ENCODE results near the gene DENND5A.
A peak's percentile ranks its signal among the peaks of the same experiment; 100 is the strongest.

The DENND5A gene

DNA sequence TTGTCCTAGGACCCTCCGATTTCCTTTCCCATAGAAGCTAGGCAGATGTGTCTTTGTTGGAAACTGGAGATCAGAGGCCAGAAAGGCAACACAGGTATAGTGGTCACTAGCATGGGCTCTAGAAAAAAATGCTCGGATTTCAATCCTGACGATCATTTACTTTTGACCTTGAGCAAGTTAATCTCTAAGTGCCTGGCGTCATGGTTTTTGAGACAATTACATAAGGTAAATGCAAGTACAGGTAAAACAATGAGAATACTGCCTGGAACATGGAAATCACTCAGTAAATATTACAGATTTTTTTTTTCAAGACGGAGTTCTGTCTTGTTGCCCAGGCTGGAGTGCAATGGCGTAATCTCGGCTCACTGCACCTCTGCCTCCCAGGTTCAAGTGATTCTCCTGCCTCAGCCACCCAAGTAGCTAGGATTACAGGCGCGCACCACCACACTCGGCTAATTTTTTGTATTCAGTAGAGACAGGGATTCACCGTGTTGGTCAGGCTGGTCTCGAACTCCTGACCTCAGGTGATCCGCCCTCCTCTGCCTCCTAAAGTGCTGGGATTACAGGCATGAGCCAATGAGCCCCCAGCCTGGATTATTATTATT is 1.1 kb upstream of the DENND5A start:
- TF ChIP-seq, protein P1, sequence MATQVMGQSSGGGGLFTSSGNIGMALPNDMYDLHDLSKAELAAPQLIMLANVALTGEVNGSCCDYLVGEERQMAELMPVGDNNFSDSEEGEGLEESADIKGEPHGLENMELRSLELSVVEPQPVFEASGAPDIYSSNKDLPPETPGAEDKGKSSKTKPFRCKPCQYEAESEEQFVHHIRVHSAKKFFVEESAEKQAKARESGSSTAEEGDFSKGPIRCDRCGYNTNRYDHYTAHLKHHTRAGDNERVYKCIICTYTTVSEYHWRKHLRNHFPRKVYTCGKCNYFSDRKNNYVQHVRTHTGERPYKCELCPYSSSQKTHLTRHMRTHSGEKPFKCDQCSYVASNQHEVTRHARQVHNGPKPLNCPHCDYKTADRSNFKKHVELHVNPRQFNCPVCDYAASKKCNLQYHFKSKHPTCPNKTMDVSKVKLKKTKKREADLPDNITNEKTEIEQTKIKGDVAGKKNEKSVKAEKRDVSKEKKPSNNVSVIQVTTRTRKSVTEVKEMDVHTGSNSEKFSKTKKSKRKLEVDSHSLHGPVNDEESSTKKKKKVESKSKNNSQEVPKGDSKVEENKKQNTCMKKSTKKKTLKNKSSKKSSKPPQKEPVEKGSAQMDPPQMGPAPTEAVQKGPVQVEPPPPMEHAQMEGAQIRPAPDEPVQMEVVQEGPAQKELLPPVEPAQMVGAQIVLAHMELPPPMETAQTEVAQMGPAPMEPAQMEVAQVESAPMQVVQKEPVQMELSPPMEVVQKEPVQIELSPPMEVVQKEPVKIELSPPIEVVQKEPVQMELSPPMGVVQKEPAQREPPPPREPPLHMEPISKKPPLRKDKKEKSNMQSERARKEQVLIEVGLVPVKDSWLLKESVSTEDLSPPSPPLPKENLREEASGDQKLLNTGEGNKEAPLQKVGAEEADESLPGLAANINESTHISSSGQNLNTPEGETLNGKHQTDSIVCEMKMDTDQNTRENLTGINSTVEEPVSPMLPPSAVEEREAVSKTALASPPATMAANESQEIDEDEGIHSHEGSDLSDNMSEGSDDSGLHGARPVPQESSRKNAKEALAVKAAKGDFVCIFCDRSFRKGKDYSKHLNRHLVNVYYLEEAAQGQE (IDR thresholded peaks at IDR 0.05; ENCODE audit: insufficient read depth in 1 of 2, low read depth in 2 of 2, low read length in 2 of 2): no peak
- no peak for TF ChIP-seq SIN3A (IDR thresholded peaks at IDR 0.05; ENCODE audit: borderline replicate concordance, insufficient read depth, low read length)
- no peak for TF ChIP-seq FOXP2 (optimal IDR thresholded peaks at IDR 0.05; ENCODE audit: borderline replicate concordance, extremely low read depth, extremely low read length, insufficient read depth)
- no peak for TF ChIP-seq TAF1 (IDR thresholded peaks at IDR 0.05; ENCODE audit: borderline replicate concordance, insufficient read depth, low read length)
- no peak for TF ChIP-seq POLR2AphosphoS5 (IDR thresholded peaks at IDR 0.05; ENCODE audit: low read depth, low read length)

GRCh38 chr11:9264316-9265210 is 587 bp downstream of the DENND5A start:
- TF ChIP-seq TAF1 (IDR thresholded peaks at IDR 0.05; ENCODE audit: borderline replicate concordance, insufficient read depth, low read length) (no peak), POLR2AphosphoS5 (IDR thresholded peaks at IDR 0.05; ENCODE audit: low read depth, low read length) (no peak), FOXP2 (optimal IDR thresholded peaks at IDR 0.05; ENCODE audit: borderline replicate concordance, extremely low read depth, extremely low read length, insufficient read depth) (no peak), SIN3A (IDR thresholded peaks at IDR 0.05; ENCODE audit: borderline replicate concordance, insufficient read depth, low read length) (peak; percentile 13; the same call in 1 of the 2 replicates)
- TF ChIP-seq, protein P1 (IDR thresholded peaks at IDR 0.05; ENCODE audit: insufficient read depth in 1 of 2, low read depth in 2 of 2, low read length in 2 of 2): no peak

- TF ChIP-seq FOXP2 (optimal IDR thresholded peaks at IDR 0.05; ENCODE audit: borderline replicate concordance, extremely low read depth, extremely low read length, insufficient read depth): no peak
- TF ChIP-seq, protein P1 (IDR thresholded peaks at IDR 0.05; ENCODE audit: insufficient read depth in 1 of 2, low read depth in 2 of 2, low read length in 2 of 2): no peak
- TF ChIP-seq SIN3A (IDR thresholded peaks at IDR 0.05; ENCODE audit: borderline replicate concordance, insufficient read depth, low read length): no peak
- no peak for TF ChIP-seq POLR2AphosphoS5 (IDR thresholded peaks at IDR 0.05; ENCODE audit: low read depth, low read length)
- TF ChIP-seq TAF1 (IDR thresholded peaks at IDR 0.05; ENCODE audit: borderline replicate concordance, insufficient read depth, low read length): no peak
Measured at GRCh38 chr11:9263840-9264315, 1.3 kb downstream of the DENND5A start.

DNA sequence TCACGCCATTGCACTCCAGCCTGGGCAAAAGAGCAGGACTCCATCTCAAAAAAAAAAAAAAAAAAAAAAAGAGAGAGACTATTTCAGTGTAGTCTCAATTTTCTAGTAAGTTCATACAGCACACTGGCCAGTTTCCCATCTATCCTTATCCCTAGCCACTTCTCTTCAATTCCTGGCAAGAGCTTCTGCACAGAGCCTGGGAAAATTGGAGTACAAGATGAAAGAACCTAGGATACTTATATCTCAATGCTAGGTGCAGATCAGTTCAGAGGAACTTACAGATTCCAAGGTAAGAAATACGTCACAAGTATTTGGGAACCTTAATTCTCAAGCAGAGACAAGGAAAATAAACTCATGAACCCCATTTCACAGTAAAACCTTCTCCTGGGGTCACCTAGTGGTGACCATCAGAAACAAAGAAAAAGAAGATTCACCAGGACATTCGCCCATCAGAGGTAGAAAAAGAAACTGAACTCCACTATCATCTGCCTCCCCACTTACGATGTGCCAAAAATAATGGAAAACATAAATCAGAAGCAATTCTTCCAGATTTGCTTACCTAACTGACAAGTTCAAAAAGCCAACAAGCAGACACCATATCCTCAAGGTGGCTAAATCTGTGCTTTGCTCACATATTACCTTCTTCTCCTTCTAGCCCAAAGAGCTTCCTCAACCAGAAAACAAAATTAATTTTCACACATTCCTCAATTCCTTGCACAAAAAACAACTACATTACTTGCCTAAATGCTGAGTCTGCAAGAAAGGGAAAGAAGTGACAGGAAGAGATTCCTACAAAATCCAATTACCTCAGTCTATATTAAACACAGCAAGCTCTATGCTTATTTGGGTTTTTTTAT is 4.9 kb downstream of the DENND5A start:
- TF ChIP-seq TAF1 (IDR thresholded peaks at IDR 0.05; ENCODE audit: borderline replicate concordance, insufficient read depth, low read length) (no peak), FOXP2 (optimal IDR thresholded peaks at IDR 0.05; ENCODE audit: borderline replicate concordance, extremely low read depth, extremely low read length, insufficient read depth) (no peak), SIN3A (IDR thresholded peaks at IDR 0.05; ENCODE audit: borderline replicate concordance, insufficient read depth, low read length) (no peak), POLR2AphosphoS5 (IDR thresholded peaks at IDR 0.05; ENCODE audit: low read depth, low read length) (no peak)
- TF ChIP-seq, protein P1 (IDR thresholded peaks at IDR 0.05; ENCODE audit: insufficient read depth in 1 of 2, low read depth in 2 of 2, low read length in 2 of 2): no peak

All from PFSK-1 (cell line).